Esophagus mucosa (tissue), 1 donor: ENCODE data around the gene OMP. TPM values are rescaled to one million over a fixed set of nuclear protein-coding genes. Genes with fewer than 3 reads are reported as not detected.

Source experiments
- ATAC-seq: fragments of 200-7000 bp; cut with Tn5 transposase; one replicate; pipeline ENCODE4 v1.9.1; 2020
- total RNA-seq: library from RNA; stranded (reverse); gene quantifications from one replicate; pipeline ENCODE4 v1.2.4, GENCODE V29; 2023
- donor health status: DM: yes; HTN: yes; CAD: no.

Gene OMP
- total RNA-seq, 1 donor from 2014 or later = not detected

DNA sequence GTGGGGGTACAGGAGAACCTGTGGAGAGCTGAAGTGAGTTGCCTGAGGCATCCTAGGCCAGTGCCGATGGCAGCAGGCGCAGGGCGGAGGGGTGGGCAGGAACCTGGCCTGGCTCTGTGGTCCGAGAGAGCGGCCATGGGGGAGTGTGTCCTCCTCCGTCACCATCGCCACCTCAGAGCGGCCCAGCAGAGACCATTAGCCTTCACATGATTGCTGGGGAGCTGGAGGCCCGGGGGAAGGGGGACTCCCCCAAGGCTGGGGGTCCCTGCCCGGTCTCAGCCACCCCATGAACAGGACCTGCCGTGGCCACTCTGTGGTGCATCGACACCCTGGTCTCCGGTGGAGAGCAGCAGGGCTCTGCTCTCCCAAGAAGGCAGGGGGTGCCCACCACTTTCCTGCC is 4.1 kb downstream of the OMP start:
- no peak for ATAC-seq

DNA sequence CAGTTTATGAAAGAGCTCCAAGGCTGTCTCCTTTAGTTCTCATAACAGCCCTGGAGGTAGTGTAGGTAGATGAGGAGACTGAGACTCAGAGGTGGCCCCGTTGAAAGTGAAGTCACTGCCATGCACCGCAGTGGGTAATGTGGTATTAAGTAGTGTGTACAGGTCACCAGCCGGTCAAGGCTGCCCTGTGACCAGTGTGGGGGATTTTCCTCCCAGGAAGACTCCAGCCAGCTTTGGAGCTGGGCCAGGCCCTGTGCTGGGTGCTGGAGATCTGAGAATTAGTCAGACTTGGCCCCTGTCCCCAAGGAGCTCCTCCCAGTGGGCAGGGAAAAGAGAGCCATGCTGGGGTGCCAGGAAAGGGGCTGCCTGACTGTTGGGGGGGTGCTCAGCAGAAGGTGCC is 5.3 kb downstream of the OMP start:
- ATAC-seq = peak; percentile 36

DNA sequence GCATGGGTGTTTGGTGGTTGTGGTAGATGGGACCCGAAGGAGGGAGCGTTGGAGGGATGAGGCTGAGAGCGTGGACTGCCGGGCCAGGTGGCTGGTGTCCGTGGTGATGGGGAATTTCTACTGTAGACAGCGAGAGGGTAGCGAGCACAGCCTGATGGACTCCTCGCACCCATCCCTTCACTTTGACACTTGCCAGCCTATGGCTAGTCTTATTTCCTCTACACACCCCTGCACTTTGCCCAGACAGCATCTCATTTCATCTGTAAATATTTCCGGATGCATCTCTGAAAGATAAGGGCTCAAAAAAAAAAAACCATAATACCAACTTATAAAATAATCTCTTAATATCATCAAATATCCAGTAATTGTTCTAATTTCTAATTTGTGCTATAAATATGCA is 5.8 kb downstream of the OMP start:
- ATAC-seq = no peak

DNA sequence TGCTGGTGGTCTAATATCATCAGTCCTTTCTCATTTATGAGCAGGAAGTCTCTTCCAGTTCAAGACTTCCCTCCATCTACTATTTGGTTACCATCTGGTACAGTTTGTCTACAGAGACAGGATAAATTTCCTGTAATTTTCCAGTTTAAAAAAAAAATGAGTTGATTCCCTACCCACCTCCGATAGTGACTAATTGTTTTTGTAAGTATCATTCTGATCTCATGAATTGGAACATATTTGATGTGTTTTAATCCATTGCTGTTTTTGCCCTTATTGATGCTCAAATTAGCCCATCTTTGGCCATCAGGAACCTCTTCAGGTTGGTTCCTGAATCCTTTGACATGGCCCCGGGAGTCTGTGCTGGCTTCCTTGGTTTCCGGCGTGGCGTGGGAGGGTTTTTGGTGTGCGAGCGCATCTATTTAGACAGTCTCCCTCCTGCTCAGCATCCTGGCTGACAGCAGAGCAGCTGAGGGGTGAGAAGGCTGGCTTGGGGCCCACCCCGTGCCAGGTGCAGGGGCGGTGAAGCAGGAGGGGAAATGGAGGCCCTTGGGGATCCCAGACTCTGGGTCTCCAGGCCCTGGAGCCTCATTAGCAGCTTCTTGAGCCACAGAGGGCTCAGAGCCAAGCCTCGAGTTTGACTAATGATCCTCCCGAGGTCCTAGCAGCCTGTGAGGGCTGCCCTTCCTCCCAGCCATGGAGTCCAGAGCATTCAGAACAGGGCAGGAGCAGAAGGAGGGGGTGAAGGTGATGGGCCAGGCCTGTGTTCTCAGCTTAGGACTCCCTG is 6.8 kb downstream of the OMP start:
- ATAC-seq = no peak

DNA sequence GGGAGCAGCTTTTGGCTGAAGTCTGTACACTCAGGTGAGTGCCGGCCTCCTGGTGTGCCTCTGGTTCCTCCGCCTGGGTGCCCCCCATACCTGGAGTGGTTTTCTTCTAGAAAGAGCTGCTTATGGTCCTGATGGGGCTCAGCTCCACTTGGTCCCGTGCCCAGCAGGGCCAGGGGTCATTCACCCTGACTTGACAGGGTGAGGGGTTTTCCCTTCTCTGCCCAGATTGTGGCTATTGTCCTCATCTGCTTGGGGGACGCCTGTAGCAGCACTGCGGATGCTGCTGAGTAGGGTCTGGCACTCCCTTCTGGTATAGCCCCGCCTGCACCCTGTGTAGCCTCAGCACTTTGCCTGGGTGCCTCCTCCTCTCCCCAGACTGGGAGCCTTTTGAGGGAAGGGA is 8.2 kb downstream of the OMP start:
- ATAC-seq = no peak

DNA sequence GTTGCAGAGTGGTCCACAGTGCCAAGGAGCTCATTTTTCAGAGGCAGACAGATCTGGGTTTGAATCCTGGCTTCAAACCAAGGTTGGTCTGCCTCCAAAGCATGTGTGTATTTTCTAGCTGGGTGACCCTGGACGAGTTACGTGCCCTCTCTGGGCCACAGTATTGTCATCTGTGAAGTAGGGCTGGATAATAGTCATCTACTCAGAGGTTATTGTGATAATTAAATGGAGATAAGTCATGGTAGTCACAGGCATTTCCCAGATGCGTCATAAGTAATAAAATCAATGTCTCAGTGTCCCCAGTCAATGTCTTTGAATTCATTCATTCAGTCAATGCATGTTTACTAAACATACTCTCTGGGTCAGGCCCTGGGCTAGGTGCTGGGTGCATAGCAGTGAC is 8.6 kb downstream of the OMP start:
- ATAC-seq = no peak

DNA sequence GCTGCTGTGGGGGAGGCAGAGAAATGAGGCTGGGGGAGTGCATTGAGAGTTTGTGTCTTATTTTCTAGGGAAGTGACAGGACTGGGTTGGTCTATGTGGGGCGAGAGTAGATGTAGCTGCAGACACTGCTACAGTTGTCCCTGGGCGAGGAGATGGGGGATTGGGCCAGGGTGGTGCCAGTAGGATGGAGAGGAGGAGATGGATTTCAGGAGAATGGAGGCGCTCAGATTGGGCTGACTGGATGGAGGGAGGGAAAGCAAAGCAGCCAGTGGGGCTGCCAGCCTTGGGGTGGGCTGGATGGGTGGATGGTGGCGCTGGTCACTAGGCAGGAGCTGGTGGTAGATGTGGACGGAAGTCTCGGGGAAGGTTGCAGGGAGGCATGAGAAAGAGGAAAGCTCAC is 9.3 kb downstream of the OMP start:
- no peak for ATAC-seq

DNA sequence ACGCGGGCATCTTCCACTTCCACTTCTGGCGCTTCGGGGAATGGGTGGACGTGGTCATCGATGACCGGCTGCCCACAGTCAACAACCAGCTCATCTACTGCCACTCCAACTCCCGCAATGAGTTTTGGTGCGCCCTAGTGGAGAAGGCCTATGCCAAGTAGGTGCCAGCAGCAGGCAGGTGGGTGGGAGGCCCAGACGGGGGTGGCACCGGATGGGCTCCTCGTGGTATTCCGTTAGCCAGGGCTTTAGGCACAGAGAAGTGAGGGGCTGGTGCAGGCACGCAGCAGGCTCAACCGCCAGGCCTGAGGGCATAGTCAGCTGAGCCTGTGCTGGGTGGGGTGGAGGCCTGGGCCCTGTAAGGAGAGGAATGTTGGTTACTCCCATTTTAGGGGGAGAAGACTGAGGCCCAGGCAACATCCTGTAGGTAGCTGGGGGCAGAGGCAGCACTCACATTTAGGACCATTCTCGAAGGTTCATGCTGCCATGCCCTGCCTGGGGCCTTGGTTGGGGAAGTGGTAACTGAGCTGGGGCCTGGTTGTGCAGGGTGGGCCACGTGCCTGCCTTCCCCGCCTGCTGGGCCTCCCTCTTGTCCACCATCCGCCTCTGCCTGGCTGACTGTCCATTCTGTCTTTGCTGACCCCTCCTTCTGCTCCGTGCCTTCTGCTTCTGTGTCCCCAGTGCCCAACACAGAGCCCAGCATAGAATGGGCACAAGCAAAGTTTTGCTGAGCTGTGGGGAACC is 10.2 kb downstream of the OMP start:
- ATAC-seq = no peak

DNA sequence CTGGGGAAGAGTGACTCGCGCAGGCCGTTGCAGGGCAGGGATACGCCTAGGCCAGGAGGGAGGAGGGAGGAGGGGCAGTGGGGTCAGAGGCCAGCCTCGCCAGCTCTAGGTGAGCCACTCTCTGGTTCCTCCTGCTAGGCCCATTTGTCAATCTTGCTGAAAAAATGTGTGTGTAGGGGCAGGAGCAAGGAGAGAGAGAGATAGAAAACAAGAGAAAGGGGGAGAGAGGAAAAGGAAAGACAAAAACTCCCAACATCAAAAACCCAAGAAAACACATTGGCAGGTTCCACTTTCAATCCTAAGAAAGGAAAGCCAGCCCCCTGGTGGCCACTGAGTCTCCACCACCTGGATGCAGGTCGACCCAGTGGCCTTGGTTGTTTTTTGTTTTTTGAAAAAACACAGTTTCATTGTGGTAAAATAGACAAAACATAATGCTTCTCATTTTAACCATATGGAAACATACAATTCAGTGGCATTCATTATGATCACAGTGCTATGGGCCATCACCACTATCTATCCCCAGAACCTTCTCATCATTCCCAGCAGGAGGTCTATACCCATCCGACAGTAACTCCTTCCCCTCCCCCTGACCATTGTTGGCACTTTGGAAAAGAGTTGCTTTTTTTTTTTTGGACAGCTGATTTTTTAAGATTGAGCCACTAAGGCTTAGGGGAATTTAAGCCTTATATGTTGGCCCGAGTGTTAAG is 10.9 kb downstream of the OMP start:
- ATAC-seq = no peak

DNA sequence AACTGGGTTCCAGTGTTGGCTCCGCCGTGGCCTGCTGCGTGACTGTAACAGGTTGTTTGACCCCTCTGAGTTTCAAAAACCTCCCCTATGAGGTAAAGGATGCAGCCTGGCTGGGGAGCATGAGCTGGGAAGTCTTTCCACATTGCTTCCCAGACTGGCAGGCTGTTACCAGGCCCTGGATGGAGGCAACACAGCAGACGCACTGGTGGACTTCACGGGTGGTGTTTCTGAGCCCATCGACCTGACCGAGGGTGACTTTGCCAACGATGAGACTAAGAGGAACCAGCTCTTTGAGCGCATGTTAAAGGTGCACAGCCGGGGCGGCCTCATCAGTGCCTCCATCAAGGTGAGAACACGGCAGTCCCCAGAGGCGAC is 11.4 kb downstream of the OMP start:
- no peak for ATAC-seq

DNA sequence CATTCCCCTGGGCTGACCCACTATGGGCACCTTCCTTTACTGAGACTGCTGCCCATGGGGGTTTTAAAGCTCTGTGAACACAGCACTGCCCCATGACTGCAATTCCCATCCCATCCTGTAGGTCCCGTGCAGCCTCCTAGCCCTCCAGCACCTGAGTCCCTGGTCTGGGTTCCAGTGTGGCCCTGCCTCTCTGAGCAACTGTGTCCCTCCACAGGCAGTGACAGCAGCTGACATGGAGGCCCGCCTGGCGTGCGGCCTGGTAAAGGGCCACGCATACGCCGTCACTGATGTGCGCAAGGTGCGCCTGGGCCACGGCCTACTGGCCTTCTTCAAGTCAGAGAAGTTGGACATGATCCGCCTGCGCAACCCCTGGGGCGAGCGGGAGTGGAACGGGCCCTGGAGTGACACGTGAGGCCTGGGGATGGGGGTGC is 12.6 kb downstream of the OMP start:
- no peak for ATAC-seq

DNA sequence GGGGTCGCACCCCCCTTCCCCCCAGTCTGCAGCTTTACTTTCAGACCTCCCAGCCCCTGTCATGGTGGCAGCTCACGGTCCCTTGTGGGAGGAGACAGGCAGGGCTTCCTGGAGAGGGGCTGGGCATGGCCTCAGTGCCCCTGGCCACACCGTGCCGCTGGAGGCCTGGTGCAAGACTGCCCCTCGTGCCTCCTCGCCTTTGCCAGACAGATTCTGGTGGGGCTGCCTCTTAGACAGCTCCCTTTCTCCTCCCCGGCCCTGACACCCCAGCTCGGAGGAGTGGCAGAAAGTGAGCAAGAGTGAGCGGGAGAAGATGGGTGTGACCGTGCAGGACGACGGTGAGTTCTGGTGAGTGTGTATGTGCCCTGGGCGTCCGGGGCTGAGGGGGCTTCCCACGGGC is 13.3 kb downstream of the OMP start:
- ATAC-seq = no peak

DNA sequence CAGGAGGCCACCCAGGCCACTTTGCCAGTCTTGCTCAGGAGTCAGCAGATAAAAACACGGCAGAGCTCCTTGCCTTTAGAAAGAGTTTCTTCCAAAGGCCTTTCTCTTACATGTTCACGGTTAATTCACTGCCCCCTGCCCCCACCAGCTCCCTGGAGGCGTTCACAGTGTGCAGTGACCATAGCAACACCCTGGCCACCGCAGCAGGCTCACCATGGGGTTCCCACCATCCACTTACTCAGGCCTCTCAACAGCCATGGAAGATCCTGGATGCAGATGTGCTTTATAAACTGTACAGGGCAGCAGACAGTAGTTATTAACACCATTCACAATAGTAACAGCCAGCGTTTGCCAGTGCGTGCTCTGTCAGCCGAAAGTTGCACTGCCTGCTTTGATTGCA is 14.9 kb downstream of the OMP start:
- no peak for ATAC-seq

DNA sequence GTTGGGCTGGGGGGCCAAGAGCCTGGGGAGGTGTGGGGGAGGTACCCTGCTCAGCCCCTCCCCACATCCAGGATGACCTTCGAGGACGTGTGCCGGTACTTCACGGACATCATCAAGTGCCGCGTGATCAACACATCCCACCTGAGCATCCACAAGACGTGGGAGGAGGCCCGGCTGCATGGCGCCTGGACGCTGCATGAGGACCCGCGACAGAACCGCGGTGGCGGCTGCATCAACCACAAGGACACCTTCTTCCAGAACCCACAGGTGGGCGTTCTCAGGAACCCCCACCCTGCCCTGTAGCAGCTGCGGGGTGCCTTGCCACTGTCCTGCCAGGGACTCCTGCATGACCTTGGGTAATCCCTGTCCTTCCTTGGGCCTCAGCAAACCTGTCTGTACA is 15.4 kb downstream of the OMP start:
- no peak for ATAC-seq

DNA sequence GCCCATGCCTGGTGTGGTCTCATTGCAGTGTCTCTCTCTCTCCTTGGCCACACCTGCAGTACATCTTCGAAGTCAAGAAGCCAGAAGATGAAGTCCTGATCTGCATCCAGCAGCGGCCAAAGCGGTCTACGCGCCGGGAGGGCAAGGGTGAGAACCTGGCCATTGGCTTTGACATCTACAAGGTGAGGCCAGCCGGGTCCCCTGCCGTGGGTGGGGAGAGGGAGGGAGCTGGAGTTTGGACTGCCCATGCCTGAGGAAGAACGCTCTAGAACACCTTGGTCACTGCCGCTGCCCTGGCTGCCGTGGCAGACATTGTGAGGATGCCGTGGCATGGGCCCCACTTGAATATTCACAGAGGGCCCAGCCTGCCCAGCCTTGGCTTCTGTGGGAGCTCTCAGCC is 16.3 kb downstream of the OMP start:
- ATAC-seq = no peak

DNA sequence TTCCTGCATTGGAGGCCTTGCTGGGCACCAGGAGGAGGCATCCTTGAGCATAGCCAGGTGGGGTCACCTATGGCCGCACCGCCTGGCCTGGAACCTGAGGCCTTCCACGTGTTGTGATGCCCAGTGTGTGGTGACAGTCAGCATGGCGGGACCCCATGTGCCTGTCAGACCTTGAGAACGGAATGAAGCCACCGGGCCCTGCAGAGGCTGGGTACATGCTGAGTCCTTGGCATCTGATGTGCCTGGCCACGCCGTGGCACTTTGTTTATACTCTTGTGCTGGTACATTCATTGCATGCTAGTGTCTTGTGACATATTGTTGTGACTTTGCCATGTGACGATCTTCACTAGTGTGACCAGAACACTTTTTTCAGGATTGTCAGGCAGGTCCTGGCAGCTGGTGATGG is 16.9 kb downstream of the OMP start:
- no peak for ATAC-seq

DNA sequence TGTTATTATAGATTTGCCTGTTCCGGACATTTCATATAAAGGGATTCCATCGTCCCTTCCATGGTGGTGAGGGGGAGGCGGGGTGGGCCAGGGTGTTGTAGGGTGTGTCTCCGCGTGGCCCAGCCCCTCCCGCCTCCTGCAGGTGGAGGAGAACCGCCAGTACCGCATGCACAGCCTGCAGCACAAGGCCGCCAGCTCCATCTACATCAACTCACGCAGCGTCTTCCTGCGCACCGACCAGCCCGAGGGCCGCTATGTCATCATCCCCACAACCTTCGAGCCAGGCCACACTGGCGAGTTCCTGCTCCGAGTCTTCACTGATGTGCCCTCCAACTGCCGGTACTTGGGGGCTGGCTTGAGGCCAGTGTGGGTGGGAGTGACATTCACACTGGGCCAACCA is 17.9 kb downstream of the OMP start:
- ATAC-seq = no peak

DNA sequence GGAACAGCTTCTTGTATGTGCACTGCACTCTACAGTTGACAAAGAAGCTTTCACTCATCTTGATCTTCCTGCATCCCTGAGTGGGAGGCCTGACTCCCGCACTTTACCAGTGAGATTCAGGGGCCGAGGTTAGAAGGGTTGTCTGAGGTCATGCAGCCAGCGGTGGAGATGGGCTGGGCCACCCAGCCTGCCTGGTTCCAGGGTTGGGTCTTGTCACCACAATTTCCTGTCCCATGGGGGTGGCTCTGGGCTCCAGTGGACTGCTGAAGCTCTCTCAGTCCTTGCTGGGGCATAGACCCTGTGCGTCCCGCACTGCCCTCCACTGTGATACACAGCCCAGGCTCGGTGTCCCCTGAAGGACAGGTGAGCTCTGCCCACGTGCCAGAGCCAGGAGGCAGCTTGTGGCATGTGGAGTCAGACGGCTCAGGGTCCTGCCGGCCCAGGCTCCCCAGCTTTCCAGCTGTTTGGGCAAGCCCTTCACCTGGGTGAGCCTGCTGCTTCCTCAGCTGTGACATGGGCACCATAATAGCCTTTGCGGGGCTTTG is 18.5 kb downstream of the OMP start:
- ATAC-seq = no peak

DNA sequence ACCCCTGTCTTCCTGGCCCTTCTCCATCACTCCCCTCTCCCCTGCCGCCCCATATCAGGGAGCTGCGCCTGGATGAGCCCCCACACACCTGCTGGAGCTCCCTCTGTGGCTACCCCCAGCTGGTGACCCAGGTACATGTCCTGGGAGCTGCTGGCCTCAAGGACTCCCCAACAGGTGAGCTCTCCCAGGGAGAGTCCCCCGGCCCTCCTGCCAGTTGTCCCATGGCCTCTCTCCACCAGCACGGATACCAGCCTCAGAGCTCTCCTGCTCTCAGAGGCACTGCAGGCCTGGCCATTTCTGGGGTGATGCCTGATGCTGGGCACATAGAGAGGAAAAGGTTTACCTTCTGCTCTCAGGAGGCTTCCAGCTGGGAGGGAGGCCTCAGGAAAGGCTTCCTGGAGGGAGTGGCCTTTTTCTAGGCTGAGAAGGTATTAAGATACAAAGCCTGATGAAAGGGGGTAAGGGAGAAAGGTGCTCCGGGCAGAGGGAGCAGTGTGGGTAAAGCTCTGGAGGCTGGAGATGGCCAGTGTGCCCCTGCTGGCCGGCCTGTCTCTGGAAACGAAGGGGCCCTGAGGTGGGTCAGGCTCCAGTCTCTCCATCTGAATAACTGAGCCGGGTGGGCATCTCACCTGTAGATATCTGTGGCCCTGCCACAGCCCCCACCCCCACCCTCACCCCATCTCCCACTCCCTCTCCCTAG is 19.4 kb downstream of the OMP start:
- ATAC-seq = no peak

DNA sequence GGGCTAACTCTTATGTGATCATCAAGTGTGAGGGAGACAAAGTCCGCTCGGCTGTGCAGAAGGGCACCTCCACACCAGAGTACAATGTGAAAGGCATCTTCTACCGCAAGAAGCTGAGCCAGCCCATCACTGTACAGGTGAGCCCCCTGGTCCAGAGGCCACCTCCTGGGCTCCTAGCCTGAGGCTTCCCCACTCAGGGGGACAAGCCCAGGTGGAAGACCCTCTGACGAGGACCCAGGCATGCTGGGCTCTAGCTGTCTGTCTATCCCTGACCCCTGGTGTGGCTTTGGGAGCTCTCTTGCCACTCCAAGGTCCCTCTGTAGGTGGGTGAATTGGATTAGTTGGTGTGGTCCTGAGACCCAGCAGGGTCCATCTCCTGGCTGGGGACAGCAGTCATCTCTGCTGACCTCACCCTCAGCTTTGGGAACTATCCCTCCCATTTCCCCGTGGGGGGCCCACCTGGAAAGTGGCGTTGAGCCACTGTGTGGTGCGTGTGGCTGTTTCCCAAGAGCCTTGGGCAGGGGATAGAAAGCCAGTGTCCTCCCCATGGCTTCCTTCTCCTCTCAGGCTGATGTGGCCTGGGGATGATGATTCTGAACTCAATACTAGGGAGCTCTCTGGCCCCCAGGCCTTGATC is 20.1 kb downstream of the OMP start:
- ATAC-seq = no peak

DNA sequence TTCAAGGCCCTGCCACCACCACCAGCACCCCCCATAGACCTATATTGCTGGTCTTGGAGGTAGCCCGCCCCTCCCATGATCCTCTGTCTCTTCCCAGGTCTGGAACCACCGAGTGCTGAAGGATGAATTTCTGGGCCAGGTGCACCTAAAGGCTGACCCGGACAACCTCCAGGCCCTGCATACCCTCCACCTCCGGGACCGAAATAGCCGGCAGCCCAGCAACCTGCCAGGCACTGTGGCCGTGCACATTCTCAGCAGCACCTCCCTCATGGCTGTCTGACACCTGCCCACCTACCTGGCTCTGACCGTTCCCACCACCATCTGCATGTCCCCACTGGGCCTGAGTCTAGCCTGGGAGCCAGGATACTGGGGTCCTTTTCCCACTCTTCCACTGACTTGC is 21.0 kb downstream of the OMP start:
- no peak for ATAC-seq

DNA sequence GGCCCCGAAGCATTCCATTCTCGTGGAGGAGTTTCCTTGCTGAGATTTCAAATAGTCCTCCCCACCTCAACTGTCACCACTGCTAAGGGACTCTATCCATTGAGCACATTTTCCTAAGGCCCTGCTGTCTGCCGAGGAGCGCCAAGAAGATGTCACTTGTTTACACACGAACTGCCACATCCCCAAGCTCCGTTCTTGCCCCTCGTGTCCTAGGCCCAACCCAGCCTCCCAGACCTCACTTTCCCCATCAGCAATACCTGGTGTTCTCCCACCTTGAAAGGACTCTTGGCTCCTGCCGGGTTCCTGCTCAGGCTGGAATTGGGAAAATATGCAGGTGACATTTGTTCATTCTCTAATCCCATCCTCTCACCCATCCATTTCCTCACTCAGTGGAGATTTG is 21.4 kb downstream of the OMP start:
- no peak for ATAC-seq
